SK-N-MC (cell line): ENCODE data around the gene ITM2B.

Source experiments
- EZH2 ChIP-seq: fragments of 200-600 bp; sonication (generic); IDR thresholded peaks from one replicate; pipeline ENCODE4 v1.6.1; 2017; ENCODE audit warnings: antibody characterized with exemption
- FOXP2 ChIP-seq: optimal IDR thresholded peaks from 2 replicates; pipeline ENCODE3; 2011; ENCODE audit warnings: mild to moderate bottlenecking, moderate library complexity; ENCODE audit not compliant: insufficient read depth; ENCODE audit errors: extremely low read length, control extremely low read depth
- POLR2AphosphoS5 ChIP-seq: IDR thresholded peaks from 2 replicates; pipeline ENCODE4 v1.6.1; 2012; ENCODE audit warnings: mild to moderate bottlenecking, low read depth, low read length, borderline replicate concordance

DNA sequence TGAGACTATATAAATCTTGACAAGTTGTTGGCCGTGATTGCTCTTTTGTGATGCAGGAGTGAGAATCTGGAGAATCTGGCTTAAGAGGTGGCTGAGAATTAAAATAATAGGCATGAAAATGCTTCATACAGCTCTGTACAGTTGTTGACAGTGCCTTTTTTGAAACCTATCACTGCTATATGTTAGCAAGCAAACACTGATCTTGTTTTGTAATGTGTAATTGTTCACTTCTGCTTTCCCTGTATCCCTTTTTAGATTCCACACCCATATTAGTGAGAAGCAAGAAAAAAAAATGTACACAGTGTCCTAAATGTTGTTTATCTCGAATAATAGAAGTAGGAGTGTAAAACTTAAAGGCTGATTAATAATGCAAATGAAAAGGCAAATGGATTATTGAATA lies 31.1 kb downstream of the ITM2B start:
- TF ChIP-seq POLR2AphosphoS5 (no peak), EZH2 (no peak), FOXP2 (no peak)
